DMS53 treated with DMSO at 0.1 percent for 48 hours (cell line): Measurements from ENCODE around the gene CDKN2AIP.

Source experiments
- DNase-seq: peaks from one replicate; lab custom pipeline; 2025; ENCODE audit not compliant: unreplicated experiment; lab: John Stamatoyannopoulos, UW

Gene CDKN2AIP, protein sequence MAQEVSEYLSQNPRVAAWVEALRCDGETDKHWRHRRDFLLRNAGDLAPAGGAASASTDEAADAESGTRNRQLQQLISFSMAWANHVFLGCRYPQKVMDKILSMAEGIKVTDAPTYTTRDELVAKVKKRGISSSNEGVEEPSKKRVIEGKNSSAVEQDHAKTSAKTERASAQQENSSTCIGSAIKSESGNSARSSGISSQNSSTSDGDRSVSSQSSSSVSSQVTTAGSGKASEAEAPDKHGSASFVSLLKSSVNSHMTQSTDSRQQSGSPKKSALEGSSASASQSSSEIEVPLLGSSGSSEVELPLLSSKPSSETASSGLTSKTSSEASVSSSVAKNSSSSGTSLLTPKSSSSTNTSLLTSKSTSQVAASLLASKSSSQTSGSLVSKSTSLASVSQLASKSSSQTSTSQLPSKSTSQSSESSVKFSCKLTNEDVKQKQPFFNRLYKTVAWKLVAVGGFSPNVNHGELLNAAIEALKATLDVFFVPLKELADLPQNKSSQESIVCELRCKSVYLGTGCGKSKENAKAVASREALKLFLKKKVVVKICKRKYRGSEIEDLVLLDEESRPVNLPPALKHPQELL

DNA sequence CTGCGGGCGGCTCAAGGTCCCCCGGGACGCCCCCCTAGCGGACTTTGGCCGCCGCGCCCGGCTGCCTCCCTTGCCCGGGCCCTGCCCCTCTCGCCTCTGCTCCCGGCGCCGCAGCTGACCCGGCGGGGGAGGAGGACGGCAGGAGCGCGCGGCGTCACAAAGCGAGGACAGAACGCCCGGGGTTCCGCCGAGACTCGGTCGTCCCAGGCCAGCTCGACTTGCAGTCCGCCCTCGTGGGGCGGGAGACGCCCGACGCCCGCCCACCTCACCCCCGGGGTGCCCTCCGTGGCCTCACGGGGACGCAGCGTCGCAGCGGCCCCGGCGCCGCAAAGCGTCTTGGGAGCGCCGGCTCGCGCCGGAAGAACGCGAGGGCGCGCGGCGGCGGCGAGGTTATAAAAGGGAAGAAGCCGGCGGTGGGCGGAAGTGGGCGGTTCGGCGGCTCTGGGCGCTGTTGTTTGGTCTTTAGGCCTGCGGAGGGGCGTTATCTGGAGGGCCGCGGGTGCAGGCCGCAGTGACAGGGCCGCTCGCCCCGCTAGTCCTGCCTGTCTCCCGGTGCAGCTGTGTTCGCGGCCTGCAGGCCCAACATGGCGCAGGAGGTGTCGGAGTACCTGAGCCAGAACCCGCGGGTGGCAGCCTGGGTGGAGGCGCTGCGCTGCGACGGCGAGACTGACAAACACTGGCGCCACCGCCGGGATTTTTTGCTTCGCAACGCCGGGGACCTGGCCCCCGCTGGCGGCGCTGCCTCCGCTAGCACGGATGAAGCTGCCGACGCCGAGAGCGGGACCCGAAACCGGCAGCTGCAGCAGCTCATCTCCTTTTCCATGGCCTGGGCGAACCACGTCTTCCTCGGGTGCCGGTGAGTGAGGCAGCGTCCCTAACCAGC is at the start of gene CDKN2AIP:
Gene CDKN2AIP, plus strand, starts transcription at position 423 of the 883 bp plus-strand sequence. Its CDS starts 162 bp downstream, at position 585.
- peak; percentile 50 for DNase-seq

DNA sequence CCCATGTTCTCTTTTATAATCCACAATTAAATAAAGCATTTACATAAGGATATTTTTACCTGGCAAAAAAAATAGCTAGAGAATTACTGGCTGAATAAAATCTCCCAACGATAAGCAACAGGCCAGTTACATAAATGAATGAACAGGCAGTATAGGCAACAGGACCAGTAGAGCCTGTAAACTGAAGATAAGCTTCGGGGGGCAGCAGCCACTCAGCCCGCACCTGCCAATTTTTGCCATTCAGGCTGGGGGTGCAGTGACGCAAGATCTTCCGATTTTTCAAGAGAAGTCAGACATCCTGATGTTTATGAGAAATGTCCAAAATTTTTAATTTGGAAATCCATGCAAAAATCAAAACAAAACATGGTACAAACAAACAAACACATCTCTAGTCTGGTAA is 49.0 kb upstream of the CDKN2AIP start:
- no peak for DNase-seq

DNA sequence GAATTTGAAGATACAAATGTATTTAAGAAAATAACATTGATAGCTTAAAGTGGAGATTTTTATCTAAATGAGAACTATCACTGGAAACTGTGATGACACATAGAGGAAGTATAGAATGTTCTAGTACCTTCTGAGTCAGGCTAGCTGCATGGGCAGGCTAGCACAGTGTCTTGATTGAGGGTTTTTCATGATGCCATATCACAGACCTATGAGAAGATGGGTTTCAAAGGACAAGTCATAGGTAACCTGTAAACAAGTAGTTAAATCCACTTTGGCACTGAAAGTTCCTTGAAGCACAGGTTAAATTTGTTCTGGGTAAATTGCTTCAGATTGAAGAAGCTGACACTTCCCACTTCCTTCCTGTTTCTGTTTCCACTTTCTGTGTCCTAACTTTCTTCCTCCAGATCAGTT is 48.2 kb upstream of the CDKN2AIP start:
- no peak for DNase-seq

DNA sequence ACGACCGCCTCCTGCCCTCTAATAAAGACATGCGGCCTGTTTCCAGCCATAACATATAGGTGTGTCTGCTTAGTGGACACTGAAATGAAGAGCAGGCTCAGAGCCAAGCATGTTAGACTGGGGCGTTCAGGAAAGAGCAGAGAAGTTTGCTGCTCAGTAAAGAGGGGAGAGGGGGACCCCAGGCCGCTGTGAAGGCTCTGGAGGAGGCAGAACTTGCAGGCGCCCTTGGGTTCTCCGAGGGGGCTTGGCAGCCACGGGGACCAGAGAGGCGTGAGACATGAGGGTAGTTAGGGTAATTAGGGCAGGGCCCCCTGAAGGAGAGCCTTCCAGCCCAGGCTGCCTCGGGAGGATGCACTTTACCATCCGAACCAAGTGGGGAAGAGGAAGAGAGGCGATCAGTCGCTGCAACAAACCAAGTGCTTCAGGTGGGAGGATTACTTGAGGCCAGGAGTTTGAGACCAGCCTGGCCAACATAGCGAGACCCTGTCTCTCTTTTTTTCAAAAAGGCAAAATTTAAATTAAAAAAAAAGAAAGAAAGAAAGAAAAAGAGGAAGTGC is 46.6 kb upstream of the CDKN2AIP start:
- DNase-seq: no peak

DNA sequence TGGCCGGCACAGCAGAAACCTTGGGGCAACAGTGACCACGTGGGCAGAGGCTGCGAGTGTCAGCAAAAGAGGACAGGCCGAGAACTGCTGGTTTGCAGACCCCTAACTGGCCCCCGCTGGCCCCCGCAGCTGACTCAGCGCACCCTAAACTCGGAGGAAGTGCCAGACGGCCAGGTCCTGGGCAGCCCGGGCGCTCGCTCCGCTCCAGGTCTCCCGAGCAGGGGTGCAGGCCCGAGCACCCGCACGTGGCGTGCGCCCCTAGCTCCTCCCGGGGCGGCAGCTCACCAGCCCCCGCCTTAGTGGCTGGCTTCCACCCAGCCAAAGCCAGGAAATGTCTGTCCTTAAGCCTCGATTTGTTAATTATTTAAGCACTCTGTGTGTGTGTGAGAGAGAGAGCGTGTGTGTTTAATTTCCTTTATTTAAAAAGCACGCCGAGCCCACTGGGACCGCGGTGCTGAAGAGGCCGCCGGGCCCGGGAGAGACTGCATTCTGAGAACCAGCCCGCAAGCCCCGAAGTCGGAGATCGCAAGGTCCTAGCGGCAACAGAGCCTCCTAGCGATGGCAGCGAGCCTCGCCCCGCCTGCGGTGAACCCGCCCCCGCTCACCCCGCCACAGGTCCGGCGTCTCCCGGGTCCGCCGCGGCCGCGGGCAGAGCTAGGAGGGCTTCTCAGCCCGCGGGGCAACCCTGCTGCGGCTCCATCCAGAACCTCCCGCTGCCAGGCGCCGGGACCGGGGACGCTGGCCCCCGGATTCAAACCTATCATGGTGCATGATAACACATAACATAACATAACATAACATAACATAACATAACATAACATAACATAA is 45.9 kb upstream of the CDKN2AIP start:
- DNase-seq: peak; percentile 36

DNA sequence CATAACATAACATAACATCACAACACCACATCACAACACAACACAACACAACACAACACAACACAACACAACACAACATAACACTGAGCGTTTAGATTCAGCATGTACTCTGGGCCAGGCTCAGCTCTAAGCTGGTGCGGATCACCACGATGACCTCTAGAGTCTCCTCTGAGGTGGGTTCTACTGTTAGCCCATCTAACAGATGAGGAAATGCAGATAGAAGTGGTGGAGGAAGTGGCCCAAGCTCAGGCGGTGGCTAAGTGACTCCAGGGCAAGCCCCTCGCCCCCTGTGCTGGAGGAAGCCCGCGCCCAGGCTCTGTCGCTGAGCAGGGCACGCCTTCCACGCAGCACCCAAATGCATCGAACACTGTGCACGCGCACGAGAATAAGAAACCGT is 45.3 kb upstream of the CDKN2AIP start:
- no peak for DNase-seq

DNA sequence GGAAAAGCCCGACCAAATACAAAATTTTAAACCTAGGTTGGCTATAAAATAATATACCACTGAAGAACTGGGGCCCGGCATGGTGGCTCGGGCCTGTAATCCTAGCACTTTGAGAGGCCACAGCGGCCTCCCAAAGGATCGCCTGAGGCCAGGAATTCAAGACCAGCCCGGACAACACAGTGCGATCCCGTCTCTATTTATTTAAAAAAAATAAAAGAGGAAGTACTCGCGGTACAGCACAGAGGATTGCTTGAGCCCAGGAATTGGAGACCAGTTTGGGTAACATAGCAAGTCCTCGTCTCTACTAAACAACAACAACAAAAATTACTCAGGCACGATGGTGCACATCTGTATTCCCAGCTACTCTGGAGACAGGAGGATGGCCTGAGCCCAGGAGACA is 44.8 kb upstream of the CDKN2AIP start:
- DNase-seq: no peak

DNA sequence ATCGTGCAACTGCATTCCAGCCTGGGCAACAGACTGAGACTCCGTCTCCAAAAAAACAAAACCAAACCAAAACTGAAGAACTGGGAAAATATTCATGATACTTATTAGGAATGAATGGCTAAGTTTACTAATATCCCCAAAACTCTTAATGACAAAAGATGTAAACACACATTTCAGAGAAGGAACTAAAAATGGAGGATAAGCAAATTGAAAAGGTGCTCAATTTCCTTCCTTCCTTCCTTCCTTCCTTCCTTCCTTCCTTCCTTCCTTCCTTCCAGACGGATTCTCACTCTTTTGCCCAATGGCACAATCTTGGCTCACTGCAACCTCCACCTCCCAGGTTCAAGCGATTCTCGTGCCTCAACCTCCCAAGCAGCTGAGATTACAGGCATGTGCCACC is 44.4 kb upstream of the CDKN2AIP start:
- no peak for DNase-seq

DNA sequence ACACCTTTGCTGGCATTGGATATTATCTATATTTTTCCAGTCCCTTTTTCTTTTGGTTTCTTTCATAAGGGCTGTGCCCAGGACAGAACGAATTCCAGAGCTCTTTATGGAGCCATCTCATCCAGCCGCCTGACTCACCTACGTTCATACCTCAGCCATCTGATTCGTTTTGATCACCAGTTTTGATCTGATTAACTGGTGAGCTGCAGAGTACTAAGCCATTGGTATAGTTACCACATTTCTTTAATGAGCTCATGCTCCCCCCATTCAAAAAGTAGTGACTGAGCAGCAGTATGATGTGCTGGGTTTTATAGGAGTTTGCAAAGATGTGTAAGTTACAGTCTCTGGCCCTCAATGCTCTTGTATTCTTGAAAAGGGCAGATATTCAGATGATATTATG is 43.0 kb upstream of the CDKN2AIP start:
- DNase-seq: no peak

DNA sequence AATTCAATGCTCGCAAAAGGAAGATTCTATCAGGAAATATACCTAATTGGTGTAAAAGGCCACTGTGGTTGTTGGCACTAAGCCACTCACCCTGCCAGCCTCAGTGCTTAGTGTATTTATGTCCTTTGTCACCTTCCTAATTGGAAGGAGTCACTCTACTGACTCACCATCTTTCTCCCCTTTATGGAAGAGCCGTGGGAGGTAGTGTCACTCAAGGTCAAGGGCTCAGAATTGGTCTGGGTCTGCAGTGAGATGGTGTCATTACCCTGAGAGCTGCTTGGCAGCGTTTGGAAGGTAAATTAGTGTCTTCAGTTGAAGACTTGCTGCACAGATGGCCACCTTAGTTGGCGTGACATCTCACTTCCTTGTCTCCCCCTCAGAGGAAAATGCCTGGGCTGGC is 41.7 kb upstream of the CDKN2AIP start:
- DNase-seq: no peak

DNA sequence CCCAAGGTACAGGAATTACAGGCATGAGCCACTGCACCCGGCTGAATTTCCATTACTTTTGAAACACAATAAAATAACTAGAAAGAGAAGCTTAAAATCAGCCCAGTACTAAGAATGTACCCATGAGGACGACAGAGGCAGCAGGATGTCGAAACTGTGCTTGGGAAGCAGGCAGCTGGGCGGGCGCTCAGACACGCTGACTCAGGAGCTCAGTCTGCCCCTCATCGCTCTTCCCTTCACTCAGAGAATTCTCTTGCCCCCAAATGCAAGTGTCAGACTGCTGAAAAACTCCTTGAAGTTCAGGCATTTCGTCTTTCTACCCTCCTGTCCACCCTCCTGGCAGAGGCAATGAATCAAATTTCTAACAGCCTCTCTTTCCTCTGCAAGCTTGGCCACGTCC is 41.0 kb upstream of the CDKN2AIP start:
- DNase-seq: no peak

DNA sequence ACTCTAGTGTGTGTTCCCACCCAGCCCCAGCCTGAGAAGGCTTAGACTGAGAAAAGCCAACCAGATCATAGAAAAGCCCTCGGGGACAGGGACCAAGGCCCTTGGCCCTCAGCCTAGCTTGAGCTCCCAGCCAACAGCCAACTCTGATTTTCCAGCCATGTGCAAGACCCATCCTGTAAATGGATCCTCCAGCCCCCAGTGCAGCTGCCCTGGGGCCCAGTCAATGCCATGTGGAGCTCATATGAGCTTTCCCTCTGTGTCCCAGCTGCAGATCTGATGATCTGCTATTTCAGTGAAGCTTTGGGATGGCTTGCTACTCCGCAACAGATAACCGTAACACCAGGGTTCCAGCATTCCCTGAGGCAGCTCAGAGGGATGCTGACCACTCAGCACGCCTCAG is 40.5 kb upstream of the CDKN2AIP start:
- no peak for DNase-seq

DNA sequence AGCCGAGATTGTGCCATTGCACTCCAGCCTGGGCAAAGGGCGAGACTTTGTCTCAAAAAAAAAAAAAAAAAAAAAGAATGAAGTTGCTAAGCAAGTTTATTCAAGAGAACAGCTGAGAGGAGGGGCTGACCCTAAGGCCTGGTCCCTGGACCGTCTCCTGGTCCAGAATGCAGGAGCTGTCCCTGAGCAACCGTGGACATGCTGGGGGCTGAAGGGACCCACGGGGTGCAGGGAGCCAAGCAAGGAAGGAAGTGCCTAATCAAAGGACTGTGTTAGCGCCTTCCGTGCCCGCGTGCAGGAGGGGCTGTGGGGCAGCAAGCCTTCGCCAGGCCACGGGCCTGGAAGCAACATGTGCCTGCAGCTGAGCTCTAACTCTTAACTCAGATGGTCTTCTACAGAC is 39.1 kb upstream of the CDKN2AIP start:
- no peak for DNase-seq

DNA sequence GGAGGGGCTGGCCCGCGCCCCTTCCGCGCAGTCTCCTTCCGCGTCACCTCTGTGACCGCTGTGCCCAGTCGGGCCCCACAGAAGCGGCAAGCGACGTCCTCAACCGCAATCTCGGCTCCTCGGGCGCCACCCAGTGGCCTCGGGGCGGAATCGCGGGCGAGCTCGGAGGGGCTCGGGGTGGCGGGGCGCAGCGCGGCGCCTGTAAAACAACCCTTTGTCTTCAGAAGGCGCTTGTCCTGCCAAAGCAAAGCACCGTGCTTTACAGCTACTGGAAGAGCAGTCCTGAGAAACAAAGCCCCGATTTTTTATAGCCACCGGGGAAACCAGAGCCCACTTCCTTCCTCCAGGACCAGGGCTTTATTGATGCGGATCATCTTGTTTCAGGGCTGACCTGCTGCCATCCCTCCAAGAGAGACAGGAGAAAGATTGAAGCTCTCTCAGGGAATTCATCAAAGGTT is 37.3 kb upstream of the CDKN2AIP start:
- DNase-seq: peak; percentile 50

DNA sequence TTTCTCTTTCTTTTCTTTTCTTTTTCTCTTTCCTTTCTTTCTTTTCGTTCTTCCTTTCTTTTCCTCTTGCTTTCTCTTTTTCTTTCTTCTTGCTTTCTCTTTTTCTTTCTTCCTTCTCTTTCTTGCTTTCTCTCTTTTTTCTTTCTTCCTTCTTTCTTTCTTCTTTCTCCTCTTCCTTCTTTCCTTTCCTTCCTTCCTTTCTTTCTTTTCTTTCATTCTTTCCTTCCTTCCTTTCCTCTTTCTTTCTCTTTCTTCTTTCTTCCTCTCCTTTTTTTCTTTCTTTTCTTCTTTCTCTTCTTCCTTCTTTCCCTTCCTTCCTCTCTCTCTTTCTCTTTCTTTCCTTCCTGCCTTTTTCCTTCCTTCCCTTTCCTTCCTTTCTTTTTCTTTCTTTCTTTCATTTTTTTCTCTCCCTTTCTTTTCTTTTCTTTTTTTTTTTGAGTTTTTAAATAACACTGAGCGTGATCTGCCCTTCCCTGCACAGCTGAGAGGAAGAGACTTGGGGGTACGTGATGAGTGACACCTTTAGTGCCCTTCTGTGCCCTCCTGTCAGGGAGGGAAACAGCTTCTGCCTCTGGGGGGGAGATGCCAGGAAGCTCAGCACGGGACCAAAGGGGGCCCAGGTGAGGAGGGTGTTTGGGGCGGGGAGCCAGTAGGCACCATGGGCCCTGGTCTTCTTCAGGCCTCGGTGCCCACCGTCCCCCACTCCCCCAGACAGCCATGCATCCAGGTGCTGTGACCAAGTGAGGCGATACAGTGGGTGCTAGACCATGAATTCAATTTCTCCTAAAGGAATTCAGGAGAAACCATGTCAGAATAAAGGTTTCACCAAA is 36.6 kb upstream of the CDKN2AIP start:
- DNase-seq: no peak

DNA sequence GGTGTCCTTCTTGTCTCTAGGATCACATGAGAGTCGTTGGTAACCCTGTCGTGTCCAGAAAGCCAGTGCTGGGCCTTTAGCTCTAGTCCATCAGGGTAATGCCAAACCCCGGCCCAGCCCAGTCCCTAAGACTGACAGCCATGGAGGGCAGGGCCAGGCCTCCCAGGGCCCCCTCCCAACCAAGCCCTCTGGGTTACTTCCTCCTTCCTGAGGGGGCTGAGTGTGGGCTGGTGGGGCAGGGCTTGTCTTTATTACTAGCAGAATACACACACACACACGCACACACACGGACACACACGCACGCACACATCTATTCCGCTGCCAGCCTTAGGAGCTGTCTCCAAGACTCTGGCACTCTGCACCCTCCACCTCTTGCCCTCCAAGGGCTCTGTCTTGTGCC is 35.6 kb upstream of the CDKN2AIP start:
- no peak for DNase-seq

DNA sequence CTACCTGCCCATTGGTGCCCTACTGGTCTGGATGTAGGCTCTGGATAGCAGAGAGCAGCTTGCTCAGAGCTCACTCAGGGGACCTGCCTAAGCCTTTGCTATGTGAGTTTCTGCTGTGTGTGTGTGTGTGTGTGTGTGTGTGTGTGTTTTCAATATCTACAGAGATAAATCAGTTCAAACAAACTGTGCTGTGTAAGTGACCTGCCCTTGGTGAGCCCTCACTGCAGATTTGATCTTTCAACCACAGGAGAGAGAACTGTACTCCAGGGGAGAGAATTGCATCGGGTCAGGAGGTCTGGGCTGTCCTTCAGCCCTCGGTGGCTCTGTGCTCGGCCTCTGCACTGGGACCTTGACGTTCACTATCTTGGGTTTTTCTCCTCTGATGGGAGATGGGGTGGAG is 35.0 kb upstream of the CDKN2AIP start:
- no peak for DNase-seq

DNA sequence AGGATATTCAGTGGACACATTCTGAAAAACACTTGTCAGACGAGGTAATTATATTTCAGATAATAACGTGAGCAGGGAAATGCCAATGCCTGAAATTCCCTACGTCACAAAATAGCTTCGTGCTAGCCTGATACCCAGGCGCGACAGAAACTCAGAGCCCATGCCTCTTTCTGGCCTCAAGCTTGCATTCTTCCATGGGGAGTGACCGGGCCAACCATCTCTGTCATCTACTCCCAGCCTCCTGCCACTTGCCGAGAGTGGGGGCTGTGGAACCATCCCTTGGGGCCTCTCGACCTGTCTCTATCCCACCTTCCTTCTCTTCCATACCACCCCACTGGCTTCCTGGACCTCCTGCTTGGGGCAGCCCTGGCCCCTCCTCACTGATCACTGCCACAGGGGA is 34.5 kb upstream of the CDKN2AIP start:
- no peak for DNase-seq

DNA sequence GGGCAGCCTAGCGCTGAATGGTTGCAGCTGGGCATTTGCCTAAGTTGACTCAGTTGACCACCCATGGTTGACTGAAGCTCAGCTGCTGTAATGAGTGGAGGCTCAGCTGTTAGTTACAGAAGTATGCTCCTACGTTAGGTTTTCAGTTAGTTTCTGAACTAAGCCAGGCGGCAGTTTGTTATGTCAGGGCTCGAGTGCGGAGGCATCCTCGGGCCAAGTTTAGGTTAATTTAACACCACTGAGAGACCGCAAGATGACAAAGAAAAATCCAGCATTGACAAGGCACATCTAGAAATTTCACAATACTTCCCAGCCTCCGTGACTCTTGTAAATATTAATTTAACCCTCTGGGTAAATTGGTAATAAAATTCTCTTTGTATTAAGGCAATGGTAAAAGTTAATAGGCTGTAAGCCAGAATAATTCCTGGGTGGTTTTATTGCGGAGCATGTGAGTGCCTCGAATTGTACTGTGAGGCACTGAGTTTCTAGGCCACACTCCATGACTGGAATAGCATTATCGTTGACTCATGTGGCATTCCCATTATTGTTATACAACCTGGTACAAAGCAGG is 33.1 kb upstream of the CDKN2AIP start:
- DNase-seq: no peak
